Fibroblast of skin of back (primary cell): Measurements from ENCODE around the gene FLOT2. TPM values are rescaled to one million over a fixed set of nuclear protein-coding genes. Genes with fewer than 3 reads are reported as not detected.
A peak's percentile ranks its signal among the peaks of the same experiment; 100 is the strongest.
"Not testable (repeated sequence)": the region's sequence is repeated elsewhere in the genome, so short reads cannot be mapped to it uniquely, and the experiment has no call there.

Source experiments
- DNase-seq: peaks from one replicate; pipeline ENCODE4 v3.0.0-alpha.2; 2013
- polyA plus RNA-seq, 2 experiments: library from polyadenylated mRNA; unstranded; fragments of 120-200 nt; gene quantifications; one replicate each; pipeline ENCODE4 v1.2.1, GENCODE V29; 2013; ENCODE audit not compliant: insufficient read length in 2 of 2

The FLOT2 gene, protein sequence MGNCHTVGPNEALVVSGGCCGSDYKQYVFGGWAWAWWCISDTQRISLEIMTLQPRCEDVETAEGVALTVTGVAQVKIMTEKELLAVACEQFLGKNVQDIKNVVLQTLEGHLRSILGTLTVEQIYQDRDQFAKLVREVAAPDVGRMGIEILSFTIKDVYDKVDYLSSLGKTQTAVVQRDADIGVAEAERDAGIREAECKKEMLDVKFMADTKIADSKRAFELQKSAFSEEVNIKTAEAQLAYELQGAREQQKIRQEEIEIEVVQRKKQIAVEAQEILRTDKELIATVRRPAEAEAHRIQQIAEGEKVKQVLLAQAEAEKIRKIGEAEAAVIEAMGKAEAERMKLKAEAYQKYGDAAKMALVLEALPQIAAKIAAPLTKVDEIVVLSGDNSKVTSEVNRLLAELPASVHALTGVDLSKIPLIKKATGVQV
- polyA plus RNA-seq (2013, experiment 1 of 2; ENCODE audit: insufficient read length) = 65.9 TPM
- polyA plus RNA-seq (2013, experiment 2 of 2; ENCODE audit: insufficient read length) = 54.6 TPM

GRCh38 chr17:28896884-28897768 is at the start of gene FLOT2:
Gene FLOT2 (minus strand): TSS chr17:28897733. CDS start chr17:28897574, 159 bp downstream.
- peak; percentile 38 for DNase-seq

DNA sequence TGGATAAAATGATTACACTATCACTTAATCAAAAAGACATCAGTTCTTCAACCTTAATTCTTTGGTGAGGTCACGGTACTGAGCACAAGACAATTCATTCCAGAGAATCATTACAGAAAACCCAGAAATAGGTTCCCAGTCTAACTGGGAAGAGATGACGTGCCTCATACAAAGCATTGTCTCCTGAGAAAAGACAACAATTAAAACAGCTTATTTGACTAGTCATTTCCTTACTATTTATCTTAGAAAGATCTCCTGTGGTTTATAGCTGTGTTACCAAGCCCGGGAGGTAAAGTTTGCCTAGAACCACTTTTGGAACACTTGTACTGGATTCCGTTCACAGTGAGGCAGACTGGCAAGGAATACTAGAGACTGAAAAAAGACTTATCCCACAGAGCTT is 48.7 kb upstream of the FLOT2 start:
- DNase-seq = peak; percentile 93

DNA sequence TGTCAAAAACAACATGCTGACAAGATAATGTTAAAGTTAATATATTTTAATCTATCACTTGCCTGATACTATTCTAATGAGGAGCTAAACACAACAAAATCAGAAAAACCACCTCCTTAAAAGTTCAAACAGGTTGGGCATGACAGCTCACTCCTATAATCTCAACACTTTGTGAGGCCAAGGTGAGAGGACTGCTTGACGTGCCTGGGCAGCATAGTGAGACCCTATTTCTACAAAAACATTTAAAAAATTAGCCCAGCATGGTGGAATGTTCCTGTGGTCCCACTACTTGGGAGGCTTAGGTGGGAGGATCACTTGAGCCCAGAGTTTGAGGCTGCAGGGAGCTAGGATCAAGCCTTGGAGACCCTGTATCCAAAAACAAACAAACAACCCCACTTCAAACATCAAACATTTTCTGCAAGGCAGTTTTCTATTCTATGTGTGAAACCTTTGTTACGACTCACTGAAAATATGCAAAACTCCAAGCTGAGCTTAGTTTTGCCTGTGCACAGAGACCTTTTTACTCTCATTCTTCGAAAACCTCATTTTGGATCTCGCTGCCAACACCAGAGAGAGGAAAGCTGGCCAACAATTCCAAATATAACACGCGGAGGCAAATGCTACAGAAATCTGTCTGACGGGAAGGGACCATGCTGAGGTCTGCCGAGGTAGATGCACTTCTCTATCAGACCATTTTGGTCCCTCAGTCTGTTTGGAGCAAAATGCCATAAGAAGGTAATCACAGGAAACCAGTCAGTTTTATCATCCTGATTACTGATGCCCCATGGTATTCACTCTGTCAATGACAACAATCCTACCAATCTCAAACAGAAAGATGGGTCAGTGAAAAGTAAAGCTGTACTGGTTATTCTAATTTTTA is 47.6 kb upstream of the FLOT2 start:
- DNase-seq = peak; percentile 77

DNA sequence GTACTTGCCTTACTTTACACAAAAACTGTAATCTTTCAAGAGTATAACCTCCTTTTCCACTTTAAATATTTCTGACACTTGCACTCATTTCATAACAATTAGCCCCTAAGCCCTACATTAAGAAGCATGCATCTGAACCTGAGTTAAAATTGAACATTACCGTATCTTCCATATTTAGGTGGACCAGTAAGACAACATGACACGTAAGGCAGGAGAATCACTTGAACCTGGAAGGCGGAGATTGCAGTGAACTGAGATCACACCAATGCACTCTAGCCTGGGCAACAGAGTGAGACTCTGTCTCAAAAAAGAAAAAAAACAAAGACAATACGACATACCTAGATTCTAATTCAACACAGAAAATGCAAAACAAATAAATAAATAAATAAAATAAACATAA is 46.8 kb upstream of the FLOT2 start:
- DNase-seq = no peak

GRCh38 chr17:28942925-28943324 is 45.4 kb upstream of the FLOT2 start:
- no peak for DNase-seq

GRCh38 chr17:28941251-28941650 is 43.7 kb upstream of the FLOT2 start:
- no peak for DNase-seq

DNA sequence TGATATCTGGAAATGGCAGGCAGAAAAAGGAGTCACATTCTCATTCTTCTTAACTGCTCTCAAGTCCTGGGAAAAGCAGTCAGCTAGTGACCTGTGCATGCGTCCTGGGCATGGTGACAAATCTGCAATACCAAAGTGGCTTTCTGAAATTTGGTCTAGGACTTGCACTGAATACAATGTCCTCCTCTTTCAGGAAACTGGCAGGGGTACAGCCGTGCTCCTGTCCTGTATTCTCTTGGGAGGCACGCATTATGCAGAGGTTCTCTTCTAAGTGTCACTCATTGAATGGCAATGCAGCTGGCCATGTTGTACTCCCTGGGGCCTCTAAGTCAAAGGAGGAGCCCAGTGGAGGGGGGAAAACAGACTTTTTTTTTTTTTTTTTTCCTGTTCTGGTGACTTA is 43.1 kb upstream of the FLOT2 start:
- DNase-seq = no peak

DNA sequence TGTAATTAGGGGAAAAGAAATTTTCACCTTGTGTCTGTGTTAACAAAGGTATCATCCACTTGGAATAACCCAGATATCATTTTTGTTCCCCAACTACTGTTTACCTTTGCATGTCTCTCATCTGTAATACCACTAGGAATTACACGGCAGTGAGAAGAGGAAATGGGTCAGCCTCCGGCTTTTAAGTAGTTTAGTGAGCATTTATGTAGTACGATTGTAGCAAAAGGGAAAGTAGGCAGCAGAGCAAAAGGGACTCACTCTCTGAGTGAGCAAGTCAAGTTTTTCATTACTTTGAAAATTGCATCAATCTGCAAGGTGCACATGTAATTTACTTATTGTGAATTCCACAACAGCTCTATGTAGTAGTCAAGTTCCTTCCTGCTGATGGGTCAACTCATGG is 42.6 kb upstream of the FLOT2 start:
- DNase-seq = no peak

DNA sequence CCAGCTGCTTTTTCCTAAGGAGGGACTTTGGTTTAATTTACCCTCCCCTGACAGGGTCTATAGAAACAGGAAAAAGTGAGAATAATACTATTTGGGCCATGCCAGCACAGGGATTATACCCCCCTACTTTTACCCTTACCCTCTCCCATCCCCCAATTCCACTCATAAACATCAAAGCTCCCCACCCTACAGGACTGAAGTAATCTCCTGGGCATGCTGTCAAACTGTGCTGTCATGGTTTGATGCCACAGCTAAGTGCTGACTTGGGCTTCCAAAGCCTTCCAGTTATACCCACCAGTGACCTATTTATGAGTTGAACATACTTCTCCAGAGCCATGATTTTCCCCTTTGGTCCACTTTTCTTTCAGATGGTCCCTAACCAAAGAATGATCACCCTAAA is 41.0 kb upstream of the FLOT2 start:
- no peak for DNase-seq

DNA sequence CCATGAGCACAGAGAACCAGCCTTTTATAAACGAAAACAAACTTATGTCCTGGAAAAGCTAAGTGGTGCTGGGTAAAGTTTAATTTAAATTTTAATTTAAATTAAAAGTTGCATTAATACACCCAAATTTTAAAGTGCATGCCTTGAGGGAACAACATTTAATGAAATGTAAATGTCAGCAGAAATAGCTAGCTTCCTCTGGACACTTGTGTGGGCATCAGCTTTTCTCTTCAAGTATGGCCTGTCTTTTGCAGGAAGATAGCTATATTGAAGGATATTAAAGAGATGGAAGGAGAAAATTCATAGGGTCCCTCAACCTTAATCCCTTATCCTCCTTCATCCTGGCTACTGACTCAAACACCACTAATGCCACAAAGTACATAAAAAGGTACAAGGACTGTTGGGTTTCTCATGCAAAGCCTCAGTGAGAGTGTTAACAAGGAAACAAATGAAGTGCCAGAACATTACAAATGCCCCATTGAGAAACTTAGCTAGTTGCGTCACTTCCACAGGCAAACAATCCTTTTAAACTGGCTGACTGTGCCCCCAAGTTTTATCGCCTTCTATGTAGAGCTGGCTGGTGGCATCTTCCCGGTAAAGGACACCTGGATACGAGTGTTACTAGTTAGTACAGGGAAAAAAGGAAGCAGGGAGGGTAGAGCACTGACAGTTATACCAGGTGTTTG is 39.7 kb upstream of the FLOT2 start:
- DNase-seq = no peak

GRCh38 chr17:28935744-28936460 is 38.4 kb upstream of the FLOT2 start:
- no peak for DNase-seq

GRCh38 chr17:28934508-28934907 is 37.0 kb upstream of the FLOT2 start:
- DNase-seq = not testable (repeated sequence)

DNA sequence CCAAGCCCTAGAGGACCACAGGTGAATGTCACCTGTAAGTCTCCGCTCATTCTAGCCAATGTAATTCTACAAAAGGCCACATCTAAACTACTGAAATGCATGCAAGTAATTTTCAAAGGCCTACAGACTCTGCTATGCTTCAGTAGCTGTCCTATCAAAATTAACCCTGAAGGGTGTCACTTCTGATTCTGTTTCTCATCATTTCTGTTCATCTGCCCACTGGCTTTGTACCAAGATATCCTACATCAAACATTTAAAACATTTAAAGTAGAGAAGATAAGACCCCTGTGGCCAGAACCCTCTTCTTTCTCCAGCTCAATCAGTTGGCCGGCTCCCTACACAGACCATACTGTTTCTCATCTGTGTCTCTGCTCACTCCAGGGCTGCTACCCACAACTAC is 32.3 kb upstream of the FLOT2 start:
- no peak for DNase-seq

DNA sequence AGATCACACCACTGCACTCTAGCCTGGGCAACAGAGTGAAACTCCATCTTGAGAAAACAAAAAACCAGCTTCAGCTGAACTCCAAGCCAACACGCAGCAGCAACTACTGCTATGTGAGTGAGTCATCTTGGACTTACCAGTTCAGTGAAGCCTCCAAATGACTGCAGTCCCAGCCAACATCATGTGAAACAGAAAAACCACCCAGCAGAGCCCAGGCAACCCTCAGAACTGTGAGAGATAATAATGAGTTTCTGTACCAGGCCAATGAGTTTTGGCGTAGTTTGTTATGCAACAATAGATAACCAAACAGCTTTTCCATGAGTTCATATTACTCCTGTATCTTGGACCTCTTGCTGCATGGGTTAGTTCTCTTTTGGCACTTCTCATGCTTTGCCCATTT is 30.5 kb upstream of the FLOT2 start:
- peak; percentile 46 for DNase-seq

GRCh38 chr17:28926786-28927185 is 29.3 kb upstream of the FLOT2 start:
- DNase-seq = no peak

DNA sequence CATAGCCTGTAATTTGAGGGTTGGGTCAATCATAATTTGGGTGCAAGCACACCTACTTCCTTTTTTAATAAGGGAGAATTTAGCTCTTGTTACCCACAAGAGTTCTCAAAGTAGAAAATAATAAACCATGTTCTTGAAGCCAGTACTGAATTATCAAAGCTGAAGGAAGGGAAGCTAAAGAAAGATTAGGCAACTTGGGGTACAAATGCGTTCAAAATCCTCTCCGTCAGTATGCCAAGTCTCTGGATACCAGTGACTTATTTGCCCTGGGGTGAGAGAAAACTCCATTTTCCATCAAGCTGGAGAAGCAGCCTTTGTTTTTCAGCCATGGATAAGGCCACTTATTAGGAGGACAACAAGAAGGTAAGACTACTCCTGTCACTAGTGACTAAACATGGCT is 28.8 kb upstream of the FLOT2 start:
- DNase-seq = no peak

DNA sequence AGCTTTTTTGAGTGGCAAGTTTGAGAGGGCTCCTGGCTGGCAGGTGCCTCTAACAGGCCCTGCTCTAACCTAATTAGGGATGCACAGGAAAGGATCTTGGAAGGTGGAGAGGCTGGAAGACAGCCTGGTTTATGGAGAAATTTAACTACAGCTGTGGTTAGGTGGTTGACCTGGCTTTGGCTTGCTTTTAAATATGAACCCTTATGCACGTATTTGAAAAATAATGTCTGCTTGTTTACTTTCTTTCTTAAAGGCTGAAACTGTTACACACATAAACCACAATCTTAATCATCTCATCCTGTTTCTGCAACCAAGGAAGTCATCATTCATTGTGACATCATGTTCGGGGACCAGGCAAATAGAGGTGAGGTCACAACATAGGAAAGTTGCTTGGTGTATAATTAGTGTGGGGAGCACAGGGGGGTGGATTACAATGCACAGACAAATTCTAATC is 28.4 kb upstream of the FLOT2 start:
- peak; percentile 71 for DNase-seq

GRCh38 chr17:28920201-28920600 is 22.7 kb upstream of the FLOT2 start:
- DNase-seq = no peak

DNA sequence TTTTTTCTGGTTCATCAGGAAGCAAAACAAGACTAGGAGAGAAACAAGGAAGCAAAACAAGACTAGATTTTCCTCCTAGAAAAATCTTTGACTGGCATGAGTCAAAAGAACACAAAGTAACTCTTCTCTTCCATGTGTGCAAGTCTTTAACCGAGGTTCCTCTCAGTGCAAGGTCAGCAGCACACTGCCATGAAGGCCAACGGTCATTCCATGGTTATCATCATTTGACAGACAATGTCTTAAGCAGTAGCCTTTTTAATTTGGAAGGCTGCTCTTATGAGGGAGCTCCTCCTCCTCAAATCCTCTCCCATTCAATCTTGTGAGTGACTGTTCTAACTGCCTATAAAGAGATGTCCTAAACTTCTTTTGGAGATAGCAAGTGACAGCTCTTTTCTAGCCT is 20.8 kb upstream of the FLOT2 start:
- no peak for DNase-seq

DNA sequence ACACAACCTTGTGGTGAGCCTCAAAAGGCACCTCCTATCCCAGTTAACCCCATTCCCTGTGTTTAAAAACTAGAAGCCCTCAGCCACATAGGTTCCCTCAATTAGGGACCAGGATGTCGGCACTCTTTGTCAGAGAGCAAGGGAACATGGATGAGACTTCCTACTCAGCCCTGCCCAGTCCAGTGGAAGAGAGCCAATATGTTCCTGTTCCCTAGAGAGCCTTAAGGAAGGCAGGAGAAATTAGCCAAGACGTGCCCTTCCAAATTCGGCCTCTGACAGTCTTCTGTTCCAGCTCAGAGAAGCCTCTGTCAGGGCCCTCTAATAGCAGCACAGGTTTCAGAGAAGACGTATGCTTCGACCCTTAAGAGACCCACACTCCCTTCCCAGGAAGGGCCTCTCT is 19.9 kb upstream of the FLOT2 start:
- DNase-seq = no peak

- DNase-seq = no peak
Measured at GRCh38 chr17:28917029-28917428, 19.5 kb upstream of the FLOT2 start.
